H9 (cell line): ENCODE data around the gene SSUH2. TPM values are rescaled to one million over a fixed set of nuclear protein-coding genes. Genes with fewer than 3 reads are reported as not detected.

Experiments used
- DNase-seq: peaks from one replicate; pipeline ENCODE4 v3.0.0-alpha.2; 2017
- H2AFZ ChIP-seq: one replicate; pipeline ENCODE4 v1.6.1; 2013; ENCODE audit warnings: mild to moderate bottlenecking, low read length, control low read depth, moderate library complexity
- H2AK5ac ChIP-seq: 2 replicates; pipeline ENCODE4 v1.6.1; 2013; ENCODE audit warnings: low read length, control low read depth, mixed read lengths; ENCODE audit not compliant: insufficient read length
- H2BK120ac ChIP-seq: one replicate; pipeline ENCODE4 v1.6.1; 2013; ENCODE audit warnings: low read depth, mild to moderate bottlenecking, low read length, control low read depth, inconsistent platforms; ENCODE audit not compliant: poor library complexity, severe bottlenecking
- H2BK12ac ChIP-seq: 2 replicates; pipeline ENCODE4 v1.6.1; 2013; ENCODE audit warnings: low read length, control low read depth, mixed read lengths, low read depth; ENCODE audit not compliant: insufficient read length
- H2BK15ac ChIP-seq: 2 replicates; pipeline ENCODE4 v1.6.1; 2013; ENCODE audit warnings: low read depth, low read length, control low read depth
- H2BK20ac ChIP-seq: one replicate; pipeline ENCODE4 v1.6.1; 2013; ENCODE audit warnings: low read depth, mild to moderate bottlenecking, low read length, control low read depth, inconsistent platforms; ENCODE audit not compliant: poor library complexity, severe bottlenecking
- H2BK5ac ChIP-seq: 2 replicates; pipeline ENCODE4 v1.6.1; 2013; ENCODE audit warnings: low read length, control low read depth, mixed read lengths; ENCODE audit not compliant: insufficient read length
- H3K14ac ChIP-seq: 2 replicates; pipeline ENCODE4 v1.6.1; 2013; ENCODE audit warnings: low read length, control low read depth; ENCODE audit not compliant: insufficient read depth
- H3K18ac ChIP-seq: 2 replicates; pipeline ENCODE4 v1.6.1; 2013; ENCODE audit warnings: low read depth, mild to moderate bottlenecking, mixed read lengths, low read length, control low read depth; ENCODE audit not compliant: insufficient read length
- H3K23ac ChIP-seq: 2 replicates; pipeline ENCODE4 v1.6.1; 2013; ENCODE audit warnings: low read length, control low read depth, mixed read lengths, low read depth; ENCODE audit not compliant: insufficient read length
- H3K23me2 ChIP-seq: 2 replicates; pipeline ENCODE4 v1.6.1; 2013; ENCODE audit warnings: low read depth, mild to moderate bottlenecking, mixed read lengths, low read length, control low read depth; ENCODE audit not compliant: insufficient read length, poor library complexity, severe bottlenecking
- H3K27ac ChIP-seq: 2 replicates; pipeline ENCODE4 v1.5.1; 2013; ENCODE audit warnings: low read length, control low read depth, mixed read lengths, low read depth; ENCODE audit not compliant: insufficient read length
- H3K27me3 ChIP-seq: 2 replicates; pipeline ENCODE4 v1.6.1; 2013; ENCODE audit warnings: low read length, control low read depth, inconsistent platforms; ENCODE audit not compliant: insufficient read depth
- H3K4ac ChIP-seq: 2 replicates; pipeline ENCODE4 v1.6.1; 2013; ENCODE audit warnings: low read depth, mild to moderate bottlenecking, control low read depth, inconsistent platforms, low read length, moderate library complexity
- H3K4me1 ChIP-seq: 2 replicates; pipeline ENCODE4 v1.6.1; 2013; ENCODE audit warnings: low read length, control low read depth, inconsistent platforms; ENCODE audit not compliant: insufficient read depth
- H3K4me2 ChIP-seq: 2 replicates; pipeline ENCODE4 v1.6.1; 2013; ENCODE audit warnings: low read length, control low read depth, mixed read lengths; ENCODE audit not compliant: insufficient read length, insufficient read depth
- H3K56ac ChIP-seq: 2 replicates; pipeline ENCODE4 v1.6.1; 2013; ENCODE audit warnings: low read depth, mild to moderate bottlenecking, mixed read lengths, low read length, control low read depth; ENCODE audit not compliant: insufficient read length
- H3K79me1 ChIP-seq: 2 replicates; pipeline ENCODE4 v1.6.1; 2013; ENCODE audit warnings: low read depth, mild to moderate bottlenecking, moderate library complexity, low read length, control low read depth, inconsistent platforms; ENCODE audit not compliant: insufficient read depth, poor library complexity, severe bottlenecking
- H3K79me2 ChIP-seq: 2 replicates; pipeline ENCODE4 v1.6.1; 2013; ENCODE audit warnings: low read length, control low read depth, inconsistent platforms; ENCODE audit not compliant: insufficient read depth
- H3K9ac ChIP-seq: 2 replicates; pipeline ENCODE4 v1.6.1; 2013; ENCODE audit warnings: low read length, control low read depth, mixed read lengths; ENCODE audit not compliant: insufficient read length; ENCODE audit errors: extremely low read depth
- H3K9me3 ChIP-seq: one replicate; pipeline ENCODE4 v1.6.1; 2013; ENCODE audit warnings: low read depth, low read length, inconsistent platforms; ENCODE audit not compliant: control insufficient read depth
- H3T11ph ChIP-seq: one replicate; pipeline ENCODE4 v1.6.1; 2013; ENCODE audit warnings: mild to moderate bottlenecking, low read length, control low read depth, inconsistent platforms
- H4K20me1 ChIP-seq: one replicate; pipeline ENCODE4 v1.6.1; 2013; ENCODE audit not compliant: control insufficient read depth, insufficient read length, insufficient read depth
- H4K5ac ChIP-seq: 2 replicates; pipeline ENCODE4 v1.6.1; 2013; ENCODE audit warnings: low read depth, mild to moderate bottlenecking, mixed read lengths, low read length, control low read depth; ENCODE audit not compliant: insufficient read length
- H4K8ac ChIP-seq: replicated peaks from 2 replicates; pipeline ENCODE4 v1.6.1; 2013; ENCODE audit warnings: low read length, control low read depth, mixed read lengths, low read depth; ENCODE audit not compliant: insufficient read length
- H4K91ac ChIP-seq: 2 replicates; pipeline ENCODE4 v1.6.1; 2013; ENCODE audit warnings: low read depth, mild to moderate bottlenecking, moderate library complexity, mixed read lengths, low read length, control low read depth; ENCODE audit not compliant: insufficient read length
- H3K27ac Mint-ChIP-seq, 3 experiments: 2 replicates in 2 of 3; 3 replicates in 1 of 3; pipeline ENCODE4 v1.8.0; 2020 to 2021; ENCODE audit warnings: mixed read lengths in 3 of 3, mild to moderate bottlenecking in 1 of 3, moderate library complexity in 1 of 3
- H3K27me3 Mint-ChIP-seq: 2 replicates; pipeline ENCODE4 v1.8.0; 2021; ENCODE audit warnings: low read depth, mild to moderate bottlenecking, moderate library complexity, mixed read lengths
- H3K36me3 Mint-ChIP-seq, 3 experiments: 2 replicates in 2 of 3; 3 replicates in 1 of 3; pipeline ENCODE4 v1.8.0; 2020 to 2021; ENCODE audit warnings: low read depth in 3 of 3, mixed read lengths in 3 of 3; ENCODE audit not compliant: insufficient read depth in 1 of 3
- H3K4me1 Mint-ChIP-seq, 2 experiments: 2 replicates each; pipeline ENCODE4 v1.8.0; 2020; ENCODE audit warnings: mixed read lengths in 2 of 2
- H3K4me3 Mint-ChIP-seq, 2 experiments: 2 replicates in 1 of 2; 3 replicates in 1 of 2; pipeline ENCODE4 v1.8.0; 2020 to 2021; ENCODE audit warnings: mild to moderate bottlenecking in 2 of 2, mixed read lengths in 2 of 2, moderate library complexity in 1 of 2
- H3K9me3 Mint-ChIP-seq, 2 experiments: 2 replicates in 1 of 2; 3 replicates in 1 of 2; pipeline ENCODE4 v1.8.0; 2020; ENCODE audit warnings: mild to moderate bottlenecking in 2 of 2, mixed read lengths in 2 of 2, moderate library complexity in 1 of 2
- CTCF ChIP-seq: fragments of 200-600 bp; sonication (generic); conservative IDR thresholded peaks from 3 replicates; pipeline ENCODE4 v1.8.0; 2021; ENCODE audit warnings: antibody characterized with exemption, mild to moderate bottlenecking
- WGBS: extraction: QIAGEN DNeasy Blood & Tissue Kit; methylation state at CpG from one replicate; pipeline ENCODE4 v1.1.7; 2013; ENCODE audit warnings: missing lambda C conversion rate, low lambda C conversion rate, mixed read lengths; ENCODE audit not compliant: insufficient read length; ENCODE audit errors: extremely low coverage; 5-methylcytosine and 5-hydroxymethylcytosine counted together
- total RNA-seq: library from RNA; stranded (reverse); gene quantifications from 2 replicates; pipeline ENCODE4 v1.2.1, GENCODE V29; 2021

The SSUH2 gene
- total RNA-seq, 1 experiment from 2014 or later: 0.61 TPM

- Histone ChIP-seq H2BK15ac (no peak overlapping the region), H2AK5ac (no peak overlapping the region), H2BK5ac (no peak overlapping the region), H3K9ac (no peak overlapping the region), H3K79me2 (no peaks in the 10 kb centered on the region), H3K14ac (no peak overlapping the region), H3K23ac (no peak overlapping the region), H3K4ac (no peak overlapping the region), H3K4me1 (no peaks in the 10 kb centered on the region), H4K5ac (no peak overlapping the region), H3K4me2 (no peak overlapping the region), H4K91ac (no peak overlapping the region), H3K9me3 (no peaks in the 10 kb centered on the region), H2BK120ac (no peak overlapping the region), H3K18ac (no peak overlapping the region), H3K79me1 (no peaks in the 10 kb centered on the region), H3K23me2 (no peaks in the 10 kb centered on the region), H4K20me1 (no peaks in the 10 kb centered on the region), H2BK12ac (no peak overlapping the region), H3K27me3 (no peaks in the 10 kb centered on the region), H2AFZ (no peak overlapping the region), H4K8ac (no peak overlapping the region), H3K27ac (no peak overlapping the region), H2BK20ac (no peak overlapping the region), H3K56ac (no peak overlapping the region), H3T11ph (no peak overlapping the region)
- no peak for DNase-seq
- H3K9me3 Mint-ChIP-seq: peaks cover 3% of the 10 kb centered on the region in 2 experiments; a peak in 3 of 5 replicates
- no peak overlapping the region for H3K4me3 Mint-ChIP-seq
- no peak for TF ChIP-seq CTCF
- no peak overlapping the region for H3K27ac Mint-ChIP-seq
- WGBS: no CpG with 5 or more reads among the region's 7 CpGs
- peaks cover 5% of the 10 kb centered on the region for H3K27me3 Mint-ChIP-seq
- 0 out of 4 replicates have a peak, but pooled peaks cover 0 to 3% of the 10 kb centered on the region in 2 experiments for H3K4me1 Mint-ChIP-seq
- no peaks in the 10 kb centered on the region for H3K36me3 Mint-ChIP-seq
Observed at GRCh38 chr3:8632402-8633237, 12.0 kb downstream of the SSUH2 start.
